ENCODE results near the gene LBX1.
"Not testable (repeated sequence)": the region's sequence is repeated elsewhere in the genome, so short reads cannot be mapped to it uniquely, and the experiment has no call there.

LBX1 gene

DNA sequence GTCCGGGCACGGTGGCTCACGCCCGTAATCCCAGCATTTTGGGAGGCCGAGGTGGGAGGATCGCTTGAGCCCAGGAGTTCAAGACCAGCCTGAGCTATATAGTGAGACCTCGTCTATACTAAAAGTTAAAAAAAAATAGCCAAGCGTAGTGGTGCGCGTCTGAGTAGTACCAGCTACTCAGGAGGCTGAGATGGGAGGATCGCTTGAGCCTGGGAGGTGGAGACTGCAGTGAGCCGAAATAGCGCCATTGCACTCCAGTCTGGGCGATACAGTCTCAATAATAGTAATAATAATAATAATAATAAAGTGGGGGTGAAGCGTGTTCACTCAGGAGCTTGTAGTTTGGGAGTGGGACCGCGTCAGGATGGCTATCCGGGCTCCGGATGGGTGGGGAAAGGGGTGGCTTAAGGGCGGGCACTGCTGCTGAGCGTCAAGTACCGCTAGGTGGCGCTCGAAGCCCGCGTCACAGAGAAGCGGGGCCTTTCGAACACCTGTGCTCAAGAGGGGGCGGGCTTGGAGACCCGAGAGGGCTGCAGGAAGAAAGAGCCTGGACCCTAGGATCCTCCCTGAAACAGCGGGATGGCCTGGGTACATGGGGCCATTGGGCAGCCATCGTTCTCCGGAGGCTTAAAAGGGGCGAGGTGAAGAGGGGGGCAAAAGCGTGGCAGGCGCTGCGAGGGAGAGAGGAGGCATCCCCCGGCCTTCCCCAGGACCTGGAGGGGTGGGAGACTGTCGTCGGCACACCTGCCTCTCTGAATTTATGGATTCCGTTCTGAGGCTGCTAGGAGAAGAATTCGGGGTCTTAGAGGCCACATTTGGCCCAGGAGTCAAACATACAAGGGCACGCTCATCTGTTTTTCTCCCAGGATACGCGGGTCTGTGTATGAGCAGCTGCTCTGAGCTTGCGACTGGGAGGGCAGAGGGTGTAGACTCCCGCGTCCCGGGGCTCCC lies 14.5 kb downstream of the LBX1 start:
- TF ChIP-seq, protein P1, sequence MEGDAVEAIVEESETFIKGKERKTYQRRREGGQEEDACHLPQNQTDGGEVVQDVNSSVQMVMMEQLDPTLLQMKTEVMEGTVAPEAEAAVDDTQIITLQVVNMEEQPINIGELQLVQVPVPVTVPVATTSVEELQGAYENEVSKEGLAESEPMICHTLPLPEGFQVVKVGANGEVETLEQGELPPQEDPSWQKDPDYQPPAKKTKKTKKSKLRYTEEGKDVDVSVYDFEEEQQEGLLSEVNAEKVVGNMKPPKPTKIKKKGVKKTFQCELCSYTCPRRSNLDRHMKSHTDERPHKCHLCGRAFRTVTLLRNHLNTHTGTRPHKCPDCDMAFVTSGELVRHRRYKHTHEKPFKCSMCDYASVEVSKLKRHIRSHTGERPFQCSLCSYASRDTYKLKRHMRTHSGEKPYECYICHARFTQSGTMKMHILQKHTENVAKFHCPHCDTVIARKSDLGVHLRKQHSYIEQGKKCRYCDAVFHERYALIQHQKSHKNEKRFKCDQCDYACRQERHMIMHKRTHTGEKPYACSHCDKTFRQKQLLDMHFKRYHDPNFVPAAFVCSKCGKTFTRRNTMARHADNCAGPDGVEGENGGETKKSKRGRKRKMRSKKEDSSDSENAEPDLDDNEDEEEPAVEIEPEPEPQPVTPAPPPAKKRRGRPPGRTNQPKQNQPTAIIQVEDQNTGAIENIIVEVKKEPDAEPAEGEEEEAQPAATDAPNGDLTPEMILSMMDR (conservative IDR thresholded peaks at IDR 0.05; ENCODE audit: low read length): peak; percentile 75
- no peak for DNase-seq (ENCODE audit: low read depth)
- H3K4me3 ChIP-seq (ENCODE audit: low read length): no peak overlapping the region

DNA sequence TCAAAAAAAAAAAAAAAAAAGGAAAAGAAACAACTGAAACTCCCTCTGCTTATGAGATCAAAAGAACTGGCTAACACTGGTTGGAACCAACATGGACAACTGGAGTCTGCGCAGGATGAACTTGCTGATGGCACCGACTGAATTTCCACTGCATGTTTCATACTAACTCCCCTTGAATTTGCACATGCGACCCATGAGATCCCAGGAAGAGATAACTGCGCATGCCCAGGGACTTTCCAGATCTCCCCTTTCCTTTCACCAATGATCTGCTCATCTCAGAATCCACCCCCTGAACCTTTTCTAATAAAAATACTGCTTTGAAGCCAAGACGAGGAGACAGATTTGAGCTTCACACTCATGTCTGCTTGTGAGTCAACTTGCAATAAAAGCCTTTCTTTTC lies 20.7 kb downstream of the LBX1 start:
- no peak overlapping the region for H3K4me3 ChIP-seq (ENCODE audit: low read length)
- TF ChIP-seq, protein P1 (conservative IDR thresholded peaks at IDR 0.05; ENCODE audit: low read length): no peak
- no peak for DNase-seq (ENCODE audit: low read depth)

DNA sequence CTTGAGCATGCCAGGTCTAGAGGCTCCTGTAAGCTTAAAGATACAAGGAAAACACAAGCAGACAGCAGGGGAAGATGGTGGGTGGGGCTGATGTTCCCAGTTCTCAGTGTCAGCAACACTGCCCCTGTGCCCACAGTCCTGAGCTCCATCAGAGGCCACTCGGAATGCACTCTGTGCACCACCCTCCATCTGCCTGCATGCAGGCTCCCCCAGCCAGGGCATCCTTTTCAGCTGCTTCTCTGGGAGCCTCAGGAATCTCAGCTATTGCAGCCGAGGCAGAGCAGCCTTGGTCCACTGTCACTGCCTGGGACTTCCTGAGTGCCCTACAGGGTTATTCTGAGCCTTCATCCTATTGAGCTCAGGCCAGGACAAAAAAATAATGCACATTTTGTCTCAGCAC lies 22.2 kb downstream of the LBX1 start:
- TF ChIP-seq, protein P1 (conservative IDR thresholded peaks at IDR 0.05; ENCODE audit: low read length): no peak
- no peak for DNase-seq (ENCODE audit: low read depth)
- no peak overlapping the region for H3K4me3 ChIP-seq (ENCODE audit: low read length)

DNA sequence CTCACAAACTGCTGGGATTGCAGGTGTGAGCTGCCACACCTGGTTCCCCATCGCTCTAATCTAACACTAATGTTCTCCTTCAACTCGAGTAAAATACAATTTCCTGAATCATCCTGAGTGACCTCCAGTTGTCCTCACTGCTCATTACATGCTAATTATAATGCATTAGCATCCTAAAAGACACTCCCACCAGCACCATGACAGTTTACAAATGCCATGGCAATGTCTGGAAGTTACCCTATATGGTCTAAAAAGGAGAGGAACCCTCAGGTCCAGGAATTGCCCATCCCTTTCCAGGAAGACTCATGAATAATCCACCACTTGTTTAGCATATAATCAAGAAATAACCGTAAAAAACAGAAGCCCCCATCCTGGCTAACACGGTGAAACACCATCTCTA lies 26.6 kb downstream of the LBX1 start:
- DNase-seq (ENCODE audit: low read depth); H3K4me3 ChIP-seq (ENCODE audit: low read length): not testable (repeated sequence)

DNA sequence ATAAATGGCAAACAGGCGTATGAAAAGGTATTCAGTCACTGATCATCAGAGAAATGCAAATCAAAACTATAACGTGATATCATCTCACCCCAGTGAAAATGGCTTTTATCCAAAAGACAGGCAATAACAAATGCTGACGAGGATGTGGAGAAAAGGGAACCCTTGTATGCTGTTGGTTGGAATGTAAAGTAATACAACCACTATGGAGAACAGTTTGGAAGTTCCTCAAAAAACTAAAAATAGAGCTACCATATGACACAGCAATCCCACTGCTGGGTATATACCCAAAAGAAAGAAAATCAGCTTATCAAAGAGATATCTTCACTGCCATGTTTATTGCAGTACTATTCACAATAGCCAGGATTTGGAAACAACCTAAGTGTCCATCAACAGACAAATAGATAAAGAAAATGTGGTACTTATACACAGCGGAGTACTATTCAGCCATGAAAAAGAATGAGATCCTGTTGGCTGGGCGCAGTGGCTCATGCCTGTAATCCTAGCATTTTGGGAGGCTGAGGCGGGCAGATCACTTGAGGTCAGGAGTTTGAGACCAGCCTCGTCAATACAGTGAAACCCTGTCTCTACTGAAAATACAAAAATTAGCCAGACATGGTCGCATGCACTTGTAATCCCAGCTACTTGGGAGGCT lies 30.8 kb downstream of the LBX1 start:
- DNase-seq (ENCODE audit: low read depth): not testable (repeated sequence)

DNA sequence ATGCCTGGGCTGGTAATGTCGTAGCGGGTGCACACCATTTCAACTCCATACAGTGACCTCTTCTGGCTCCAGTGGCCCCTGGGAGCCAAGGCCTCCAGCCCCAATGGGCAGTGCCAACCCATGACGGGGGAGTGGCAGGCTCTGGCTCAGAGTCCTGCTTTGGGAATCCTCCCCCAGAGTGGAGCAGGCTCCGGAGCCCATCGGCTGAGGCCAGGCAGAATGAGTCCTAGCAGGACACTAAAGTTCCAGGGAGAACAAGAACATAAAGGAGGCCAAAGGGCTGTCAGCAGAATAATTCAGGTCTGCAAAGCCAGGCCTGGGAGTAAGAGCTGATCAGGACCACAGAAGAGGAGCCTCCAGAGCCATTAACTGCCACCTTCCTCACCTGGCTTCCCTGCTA lies 33.3 kb downstream of the LBX1 start:
- no peak for DNase-seq (ENCODE audit: low read depth)
- no peak overlapping the region for H3K4me3 ChIP-seq (ENCODE audit: low read length)
- TF ChIP-seq, protein P1 (conservative IDR thresholded peaks at IDR 0.05; ENCODE audit: low read length): no peak

More for the DNA sequence above, 30.8 kb downstream of the LBX1 start:
- H3K4me3 ChIP-seq (ENCODE audit: low read length): not testable (repeated sequence)

DNA sequence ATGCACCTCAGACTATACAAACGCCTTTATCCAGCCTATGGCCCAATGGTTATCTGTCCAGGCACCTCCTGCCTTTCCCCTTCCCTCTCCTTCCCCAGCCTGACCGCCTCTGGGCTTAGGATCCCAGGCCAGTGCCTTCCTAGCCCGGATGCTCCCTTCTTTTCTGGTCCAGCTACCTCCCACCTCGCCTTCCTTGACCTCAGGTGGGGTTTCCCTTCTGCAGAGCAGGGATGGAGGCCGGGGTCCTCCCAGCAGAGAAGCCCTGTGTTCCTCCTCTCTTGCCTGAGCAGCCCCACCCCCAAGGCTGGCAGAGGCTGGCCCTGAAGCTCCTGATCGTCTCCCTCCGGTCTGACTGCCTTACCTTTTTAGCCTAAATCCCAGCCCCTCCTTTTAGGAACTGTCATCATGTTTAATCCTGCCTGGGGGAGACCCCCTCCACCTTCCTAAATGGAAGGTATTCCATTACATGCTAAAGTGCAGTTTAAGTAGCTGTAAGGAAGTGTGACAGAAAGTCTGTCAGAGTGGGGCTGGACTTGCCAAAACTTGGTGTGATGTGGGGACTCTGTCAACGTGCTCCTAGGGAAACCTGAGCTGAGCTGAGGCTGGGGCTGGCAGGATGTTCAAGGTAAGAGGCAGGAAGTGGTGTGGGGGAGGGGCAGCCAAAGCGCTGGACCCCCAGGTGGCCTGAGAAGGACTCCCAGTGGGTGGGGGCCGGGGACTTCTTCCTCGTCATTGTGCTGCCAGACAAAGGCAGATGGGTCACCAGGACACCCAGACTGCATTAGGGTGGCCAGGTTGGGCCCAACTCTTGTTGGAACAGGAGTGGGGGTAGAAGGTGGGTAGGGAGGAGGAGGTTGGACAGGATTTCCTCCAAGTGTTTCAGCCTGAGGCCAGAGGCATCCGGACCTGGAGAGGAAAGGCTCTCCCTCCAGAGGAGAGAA lies 39.5 kb downstream of the LBX1 start:
- no peak overlapping the region for H3K4me3 ChIP-seq (ENCODE audit: low read length)
- DNase-seq (ENCODE audit: low read depth): no peak
- TF ChIP-seq, protein P1 (conservative IDR thresholded peaks at IDR 0.05; ENCODE audit: low read length): no peak

Measured in AG10803 (cell line).